A673 (cell line): ENCODE measurements around the gene IRX4.

Experiments used
- EZH2 ChIP-seq: fragments of 200-600 bp; sonication (generic); IDR thresholded peaks from 2 replicates; pipeline ENCODE4 v1.6.1; 2017; ENCODE audit warnings: borderline replicate concordance, low read depth, mild to moderate bottlenecking, mixed read lengths, antibody characterized with exemption, low read length; ENCODE audit not compliant: poor library complexity, severe bottlenecking
- TF ChIP-seq, protein P1 (sequence below): fragments of 300-800, 200-600 bp; sonication (generic); conservative IDR thresholded peaks from 2 replicates; pipeline ENCODE4 v1.5.1; 2017; ENCODE audit warnings: low read depth, mild to moderate bottlenecking, antibody characterized with exemption, low read length, moderate library complexity, mixed read lengths

- no peak for TF ChIP-seq EZH2
- TF ChIP-seq, protein P1, sequence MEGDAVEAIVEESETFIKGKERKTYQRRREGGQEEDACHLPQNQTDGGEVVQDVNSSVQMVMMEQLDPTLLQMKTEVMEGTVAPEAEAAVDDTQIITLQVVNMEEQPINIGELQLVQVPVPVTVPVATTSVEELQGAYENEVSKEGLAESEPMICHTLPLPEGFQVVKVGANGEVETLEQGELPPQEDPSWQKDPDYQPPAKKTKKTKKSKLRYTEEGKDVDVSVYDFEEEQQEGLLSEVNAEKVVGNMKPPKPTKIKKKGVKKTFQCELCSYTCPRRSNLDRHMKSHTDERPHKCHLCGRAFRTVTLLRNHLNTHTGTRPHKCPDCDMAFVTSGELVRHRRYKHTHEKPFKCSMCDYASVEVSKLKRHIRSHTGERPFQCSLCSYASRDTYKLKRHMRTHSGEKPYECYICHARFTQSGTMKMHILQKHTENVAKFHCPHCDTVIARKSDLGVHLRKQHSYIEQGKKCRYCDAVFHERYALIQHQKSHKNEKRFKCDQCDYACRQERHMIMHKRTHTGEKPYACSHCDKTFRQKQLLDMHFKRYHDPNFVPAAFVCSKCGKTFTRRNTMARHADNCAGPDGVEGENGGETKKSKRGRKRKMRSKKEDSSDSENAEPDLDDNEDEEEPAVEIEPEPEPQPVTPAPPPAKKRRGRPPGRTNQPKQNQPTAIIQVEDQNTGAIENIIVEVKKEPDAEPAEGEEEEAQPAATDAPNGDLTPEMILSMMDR, result no peak
Measured at GRCh38 chr5:1865486-1865885, 17.2 kb downstream of the IRX4 start.
